ENCODE measurements around the gene FOSL2. TPM values are rescaled to one million over a fixed set of nuclear protein-coding genes. Genes with fewer than 3 reads are reported as not detected.
A peak's percentile ranks its signal among the peaks of the same experiment; 100 is the strongest.

Gene FOSL2
- total RNA-seq, 1 donor from 2014 or later, result 2.7 TPM

DNA sequence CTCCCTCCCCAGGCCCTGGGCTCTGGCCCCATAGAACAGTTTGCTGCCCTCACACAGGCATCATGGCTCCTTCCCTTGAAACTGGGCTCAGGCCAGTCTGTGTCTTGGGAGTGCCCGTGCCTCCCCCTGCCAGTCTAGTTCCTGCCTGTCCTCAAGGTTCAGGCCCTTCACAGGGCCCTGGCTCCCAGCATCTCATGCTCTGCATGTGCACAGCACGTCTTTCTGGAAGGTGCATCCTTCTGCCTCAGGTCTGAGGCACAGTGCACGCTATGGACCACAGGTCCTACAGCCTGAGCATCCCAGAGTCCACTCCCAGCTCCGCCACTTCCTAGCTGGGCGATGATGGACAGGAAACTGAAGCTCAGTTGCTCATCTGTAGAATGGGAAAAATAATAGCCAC, 35.6 kb upstream of the FOSL2 start:
- H3K4me3 Mint-ChIP-seq, result no peak overlapping the region
- TF ChIP-seq, protein P1, sequence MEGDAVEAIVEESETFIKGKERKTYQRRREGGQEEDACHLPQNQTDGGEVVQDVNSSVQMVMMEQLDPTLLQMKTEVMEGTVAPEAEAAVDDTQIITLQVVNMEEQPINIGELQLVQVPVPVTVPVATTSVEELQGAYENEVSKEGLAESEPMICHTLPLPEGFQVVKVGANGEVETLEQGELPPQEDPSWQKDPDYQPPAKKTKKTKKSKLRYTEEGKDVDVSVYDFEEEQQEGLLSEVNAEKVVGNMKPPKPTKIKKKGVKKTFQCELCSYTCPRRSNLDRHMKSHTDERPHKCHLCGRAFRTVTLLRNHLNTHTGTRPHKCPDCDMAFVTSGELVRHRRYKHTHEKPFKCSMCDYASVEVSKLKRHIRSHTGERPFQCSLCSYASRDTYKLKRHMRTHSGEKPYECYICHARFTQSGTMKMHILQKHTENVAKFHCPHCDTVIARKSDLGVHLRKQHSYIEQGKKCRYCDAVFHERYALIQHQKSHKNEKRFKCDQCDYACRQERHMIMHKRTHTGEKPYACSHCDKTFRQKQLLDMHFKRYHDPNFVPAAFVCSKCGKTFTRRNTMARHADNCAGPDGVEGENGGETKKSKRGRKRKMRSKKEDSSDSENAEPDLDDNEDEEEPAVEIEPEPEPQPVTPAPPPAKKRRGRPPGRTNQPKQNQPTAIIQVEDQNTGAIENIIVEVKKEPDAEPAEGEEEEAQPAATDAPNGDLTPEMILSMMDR (IDR thresholded peaks at IDR 0.05), result no peak
- H3K4me1 Mint-ChIP-seq, result peaks cover 22% of the 10 kb centered on the region
- ChIA-PET CTCF (no interaction called here), POLR2A (no interaction called here)
- H3K27me3 Mint-ChIP-seq, result no peaks in the 10 kb centered on the region
- DNase-seq (no peak), ATAC-seq (ENCODE audit: low read depth) (no peak)
- intact Hi-C loops (cut with micrococcal nuclease), result no loop called here
- no peaks in the 10 kb centered on the region for H3K9me3 Mint-ChIP-seq
- no peaks in the 10 kb centered on the region for H3K36me3 Mint-ChIP-seq (ENCODE audit: low read depth)
- no peak overlapping the region for H3K27ac Mint-ChIP-seq

DNA sequence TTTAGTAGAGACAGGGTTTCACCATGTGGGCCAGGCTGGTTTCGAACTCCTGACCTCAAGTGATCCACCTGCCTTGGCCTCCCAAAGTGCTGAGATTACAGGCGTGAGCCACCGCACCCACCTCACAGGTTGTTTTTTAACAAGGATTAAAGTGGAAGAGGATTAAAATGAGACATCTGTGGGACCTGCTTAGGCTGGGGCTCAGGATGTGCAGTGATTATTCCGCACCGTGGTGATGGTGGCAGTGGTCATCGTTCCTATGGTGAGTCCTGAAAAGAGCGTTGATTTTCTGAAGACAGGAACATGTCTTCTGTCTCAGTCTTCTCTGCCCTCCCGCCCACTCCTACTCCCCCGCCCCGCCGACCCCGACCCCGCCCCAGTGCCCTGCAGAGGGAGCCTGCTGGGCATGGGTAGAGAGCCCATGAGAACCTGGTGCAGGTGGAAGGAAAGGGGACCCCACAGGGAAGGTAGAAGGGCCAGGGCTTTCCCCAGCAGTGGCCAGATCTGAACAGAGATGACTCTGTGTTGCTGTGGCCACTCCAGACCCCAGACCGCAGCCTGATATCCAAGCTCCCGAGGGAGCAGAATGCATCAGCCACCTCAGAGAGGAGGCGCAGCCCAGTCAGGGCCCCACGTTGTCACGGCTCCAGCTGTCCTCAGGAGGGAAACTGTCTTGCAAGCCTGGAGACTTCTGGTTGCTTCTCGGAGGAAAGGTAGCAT, 34.5 kb upstream of the FOSL2 start:
- H3K27ac Mint-ChIP-seq, result peak overlapping the region; percentile 24
- no peaks in the 10 kb centered on the region for H3K9me3 Mint-ChIP-seq
- H3K36me3 Mint-ChIP-seq (ENCODE audit: low read depth), result no peaks in the 10 kb centered on the region
- DNase-seq (no peak), ATAC-seq (ENCODE audit: low read depth) (no peak)
- CTCF ChIA-PET, result no interaction called here
- no peak overlapping the region for H3K4me3 Mint-ChIP-seq
- H3K27me3 Mint-ChIP-seq, result no peaks in the 10 kb centered on the region
- TF ChIP-seq, protein P1 (IDR thresholded peaks at IDR 0.05), result no peak
- POLR2A ChIA-PET, result no interaction called here
- intact Hi-C loops (cut with micrococcal nuclease), result no loop called here
- H3K4me1 Mint-ChIP-seq, result peaks cover 22% of the 10 kb centered on the region

DNA sequence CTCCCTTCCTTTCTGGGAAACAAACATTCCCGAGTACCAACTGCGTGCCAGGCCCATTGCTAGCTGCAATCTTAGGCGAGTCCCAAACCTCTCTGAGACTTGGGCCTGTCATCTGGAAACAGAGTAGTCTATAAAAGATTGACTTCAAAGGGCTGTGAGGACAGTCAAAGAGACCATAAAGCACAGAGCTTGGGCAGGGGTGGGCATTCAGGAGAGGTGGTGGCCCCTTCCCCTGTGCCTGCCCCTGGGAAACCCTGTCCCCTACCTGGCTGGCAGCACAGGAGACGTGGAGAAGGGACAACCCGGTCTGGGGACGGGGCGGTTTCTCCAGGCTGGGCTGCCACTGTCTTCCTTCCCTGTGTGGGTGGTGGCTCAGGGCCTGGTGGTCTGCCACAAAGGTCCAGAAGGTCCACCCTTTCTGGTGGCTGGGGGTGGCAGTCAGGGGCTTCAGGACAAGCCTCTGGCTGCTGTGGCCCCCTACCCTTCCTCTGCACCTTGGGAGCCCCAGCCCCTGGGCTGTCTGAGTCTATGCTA, 33.9 kb upstream of the FOSL2 start:
- DNase-seq (no peak), ATAC-seq (ENCODE audit: low read depth) (no peak)
- CTCF ChIA-PET, result no interaction called here
- TF ChIP-seq, protein P1 (IDR thresholded peaks at IDR 0.05), result no peak
- intact Hi-C loops (cut with micrococcal nuclease), result loop anchor here (1.0 kb wide), 1 partner anchor 34 kb away; the partner anchor contains the start of gene FOSL2
- Mint-ChIP-seq H3K27ac (peak overlapping the region; percentile 24), H3K27me3 (no peaks in the 10 kb centered on the region), H3K9me3 (no peaks in the 10 kb centered on the region), H3K4me1 (peaks cover 22% of the 10 kb centered on the region), H3K4me3 (no peak overlapping the region), H3K36me3 (ENCODE audit: low read depth) (no peaks in the 10 kb centered on the region)
- POLR2A ChIA-PET, result no interaction called here

DNA sequence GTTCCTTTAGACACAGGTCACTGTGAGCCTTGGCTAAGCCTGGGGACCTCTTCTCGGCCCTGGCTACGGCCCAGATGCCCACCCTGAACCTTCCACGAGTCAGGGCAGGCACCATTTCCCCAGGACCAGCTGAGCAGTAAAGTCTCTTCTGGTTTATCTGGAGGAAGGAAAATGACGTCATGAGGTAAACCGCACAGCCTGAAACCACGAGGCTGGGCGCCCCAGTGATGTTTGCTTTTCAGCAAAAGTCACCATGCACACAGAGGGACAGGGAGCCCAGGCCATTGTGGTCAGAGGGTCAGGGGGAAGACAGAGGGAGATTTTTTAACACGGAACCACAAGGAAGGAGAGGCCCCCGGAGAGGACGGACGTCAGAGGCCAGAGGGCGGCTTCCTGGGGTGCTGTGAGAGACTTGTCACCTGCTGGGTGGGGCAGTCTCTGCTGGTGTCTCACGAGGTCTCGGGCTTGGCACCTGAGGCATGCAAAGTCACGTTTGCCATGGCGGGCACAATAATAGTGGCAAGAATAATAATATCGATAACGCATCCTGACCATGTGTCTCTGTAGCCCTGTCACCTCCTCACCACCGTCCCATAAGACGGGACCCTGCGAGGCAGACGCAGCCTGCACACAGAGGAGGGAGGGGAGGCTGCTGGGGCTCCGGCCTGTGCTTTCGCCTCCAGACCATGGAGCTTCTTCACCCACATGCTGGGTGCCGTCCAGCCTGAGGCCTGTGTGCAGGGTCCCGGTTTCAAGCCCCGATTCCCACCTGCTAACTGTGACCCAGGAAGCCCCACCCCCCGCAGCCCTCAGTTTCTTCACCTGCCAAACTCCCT, 33.2 kb upstream of the FOSL2 start:
- POLR2A ChIA-PET, result no interaction called here
- CTCF ChIA-PET, result no interaction called here

More for the DNA sequence above, 33.2 kb upstream of the FOSL2 start:
- TF ChIP-seq, protein P1 (IDR thresholded peaks at IDR 0.05), result no peak
- peak overlapping the region; percentile 74 for H3K4me3 Mint-ChIP-seq
- peaks cover 22% of the 10 kb centered on the region for H3K4me1 Mint-ChIP-seq
- intact Hi-C loops (cut with micrococcal nuclease), result loop anchor here (1.0 kb wide), 1 partner anchor 33 kb away; the partner anchor contains the start of gene FOSL2
- H3K27me3 Mint-ChIP-seq, result no peaks in the 10 kb centered on the region
- H3K36me3 Mint-ChIP-seq (ENCODE audit: low read depth), result no peaks in the 10 kb centered on the region
- no peaks in the 10 kb centered on the region for H3K9me3 Mint-ChIP-seq
- H3K27ac Mint-ChIP-seq, result peak overlapping the region; percentile 42
- DNase-seq (peak; percentile 41), ATAC-seq (ENCODE audit: low read depth) (peak; percentile 74)

All from activated B cell treated with CpG ODN at 0.5 μM for 24 hours (primary cell).